Type B pancreatic cell (in vitro differentiated cells): ENCODE measurements around the gene BACE2. TPM values are rescaled to one million over a fixed set of nuclear protein-coding genes. Genes with fewer than 3 reads are reported as not detected.

Experiments used
- DNase-seq: peaks from one replicate; pipeline ENCODE4 v3.0.0; 2021; ENCODE audit warnings: mixed read lengths; ENCODE audit not compliant: unreplicated experiment; ENCODE audit errors: extremely low spot score
- H3K27ac Mint-ChIP-seq: 2 replicates; pipeline ENCODE4 v1.8.0; 2021; ENCODE audit warnings: mild to moderate bottlenecking, mixed read lengths
- H3K27me3 Mint-ChIP-seq: 2 replicates; pipeline ENCODE4 v1.8.0; 2021; ENCODE audit warnings: mixed read lengths
- H3K36me3 Mint-ChIP-seq: 2 replicates; pipeline ENCODE4 v1.8.0; 2021; ENCODE audit warnings: mixed read lengths
- H3K4me1 Mint-ChIP-seq: one replicate; pipeline ENCODE4 v1.8.0; 2021; ENCODE audit warnings: mixed read lengths; ENCODE audit not compliant: unreplicated experiment
- H3K4me3 Mint-ChIP-seq: 2 replicates; pipeline ENCODE4 v1.8.0; 2021; ENCODE audit warnings: mild to moderate bottlenecking, mixed read lengths
- H3K9me3 Mint-ChIP-seq: 2 replicates; pipeline ENCODE4 v1.8.0; 2021; ENCODE audit warnings: mixed read lengths
- CTCF ChIP-seq: fragments of 200-600 bp; sonication (generic); conservative IDR thresholded peaks from 2 replicates; pipeline ENCODE4 v1.5.0; 2021; ENCODE audit warnings: antibody characterized with exemption, mild to moderate bottlenecking
- total RNA-seq: library from RNA; stranded (reverse); gene quantifications from 2 replicates; pipeline ENCODE4 v1.2.1, GENCODE V29; 2021; ENCODE audit warnings: low replicate concordance

Gene BACE2
- total RNA-seq, 1 donor from 2014 or later: 29.8 TPM

GRCh38 chr21:41269535-41269934 lies 101.6 kb downstream of the BACE2 start:
- TF ChIP-seq CTCF: no peak
- no peak for DNase-seq
- H3K9me3 Mint-ChIP-seq: peaks cover 12% of the 10 kb centered on the region
- H3K27me3 Mint-ChIP-seq: no peaks in the 10 kb centered on the region
- H3K4me1 Mint-ChIP-seq: no peaks in the 10 kb centered on the region
- H3K4me3 Mint-ChIP-seq: no peak overlapping the region
- H3K36me3 Mint-ChIP-seq: peaks cover 12% of the 10 kb centered on the region
- H3K27ac Mint-ChIP-seq: no peak overlapping the region

GRCh38 chr21:41277196-41277595 lies 109.2 kb downstream of the BACE2 start:
- Mint-ChIP-seq H3K9me3 (peaks cover 5% of the 10 kb centered on the region), H3K27ac (no peak overlapping the region), H3K4me1 (no peaks in the 10 kb centered on the region), H3K4me3 (no peak overlapping the region), H3K36me3 (peaks cover 7% of the 10 kb centered on the region), H3K27me3 (no peaks in the 10 kb centered on the region)
- TF ChIP-seq CTCF: no peak
- no peak for DNase-seq

- H3K27me3 Mint-ChIP-seq: peaks cover under 1% of the 10 kb centered on the region
- DNase-seq: no peak
- no peaks in the 10 kb centered on the region for H3K4me1 Mint-ChIP-seq
- peaks cover under 1% of the 10 kb centered on the region for H3K36me3 Mint-ChIP-seq
- no peak overlapping the region for H3K27ac Mint-ChIP-seq
- no peak overlapping the region for H3K4me3 Mint-ChIP-seq
- H3K9me3 Mint-ChIP-seq: peaks cover 1% of the 10 kb centered on the region
- no peak for TF ChIP-seq CTCF
Observed at GRCh38 chr21:41277846-41278245, 109.9 kb downstream of the BACE2 start.

- no peaks in the 10 kb centered on the region for H3K9me3 Mint-ChIP-seq
- no peak for TF ChIP-seq CTCF
- no peak overlapping the region for H3K27ac Mint-ChIP-seq
- no peaks in the 10 kb centered on the region for H3K4me1 Mint-ChIP-seq
- H3K27me3 Mint-ChIP-seq: peaks cover 5% of the 10 kb centered on the region
- no peak overlapping the region for H3K4me3 Mint-ChIP-seq
- no peak for DNase-seq
- H3K36me3 Mint-ChIP-seq: no peaks in the 10 kb centered on the region
Observed at GRCh38 chr21:41280115-41280919, 112.4 kb downstream of the BACE2 start.

GRCh38 chr21:41282412-41282811 lies 114.5 kb downstream of the BACE2 start:
- H3K4me1 Mint-ChIP-seq: no peaks in the 10 kb centered on the region
- no peak for DNase-seq
- no peak for TF ChIP-seq CTCF
- no peak overlapping the region for H3K27ac Mint-ChIP-seq
- H3K9me3 Mint-ChIP-seq: no peaks in the 10 kb centered on the region
- no peaks in the 10 kb centered on the region for H3K36me3 Mint-ChIP-seq
- no peak overlapping the region for H3K4me3 Mint-ChIP-seq
- H3K27me3 Mint-ChIP-seq: peaks cover 5% of the 10 kb centered on the region
